Stimulated activated CD4-positive, alpha-beta T cell treated with anti-CD3 and anti-CD28 coated beads, Interleukin-2, amount 100 ng/mL, for 48 hours (primary cell): ENCODE results near the gene PIN1.
"Not testable (repeated sequence)": the region's sequence is repeated elsewhere in the genome, so short reads cannot be mapped to it uniquely, and the experiment has no call there.

Experiments
- DNase-seq, 2 donors: peaks; one replicate each; pipeline ENCODE4 v3.0.0-alpha.2; 2020

The PIN1 gene

GRCh38 chr19:9834726-9835506, at the start of gene PIN1:
Gene PIN1, plus strand, starts transcription at chr19:9835318. Its CDS starts 27 bp downstream, at chr19:9835345.
- DNase-seq = peak; percentile 99

GRCh38 chr19:9785367-9786331, 49.5 kb upstream of the PIN1 start:
- DNase-seq = peak; percentile 96 to 97

GRCh38 chr19:9786342-9786741, 48.8 kb upstream of the PIN1 start:
- DNase-seq = no peak

GRCh38 chr19:9786819-9787218, 48.3 kb upstream of the PIN1 start:
- DNase-seq = no peak

- not testable (repeated sequence) for DNase-seq
Observed at GRCh38 chr19:9788604-9789003, 46.5 kb upstream of the PIN1 start.

GRCh38 chr19:9789066-9789465, 46.1 kb upstream of the PIN1 start:
- no peak for DNase-seq

- not testable (repeated sequence) for DNase-seq
Observed at GRCh38 chr19:9789579-9789978, 45.5 kb upstream of the PIN1 start.

GRCh38 chr19:9791073-9791367, 44.1 kb upstream of the PIN1 start:
- not testable (repeated sequence) for DNase-seq

GRCh38 chr19:9791552-9792205, 43.4 kb upstream of the PIN1 start:
- peak; percentile 76 to 88 for DNase-seq

- peak; percentile 79 to 81 for DNase-seq
Observed at GRCh38 chr19:9792206-9793070, 42.7 kb upstream of the PIN1 start.

- DNase-seq = peak; percentile 33 to 51
Observed at GRCh38 chr19:9793071-9793591, 42.0 kb upstream of the PIN1 start.

- DNase-seq = peak; percentile 68 to 69
Observed at GRCh38 chr19:9796113-9796773, 38.9 kb upstream of the PIN1 start.

- DNase-seq = no peak
Observed at GRCh38 chr19:9797871-9798270, 37.2 kb upstream of the PIN1 start.

GRCh38 chr19:9799162-9799561, 36.0 kb upstream of the PIN1 start:
- no peak for DNase-seq

GRCh38 chr19:9801976-9802375, 33.1 kb upstream of the PIN1 start:
- DNase-seq = no peak

- no peak for DNase-seq
Observed at GRCh38 chr19:9806803-9807202, 28.3 kb upstream of the PIN1 start.

- no peak for DNase-seq
Observed at GRCh38 chr19:9808855-9809824, 26.0 kb upstream of the PIN1 start.

- DNase-seq = no peak
Observed at GRCh38 chr19:9811139-9811538, 24.0 kb upstream of the PIN1 start.

- no peak for DNase-seq
Observed at GRCh38 chr19:9818175-9818733, 16.9 kb upstream of the PIN1 start.
